Measurements from ENCODE around the gene NAA10. TPM values are rescaled to one million over a fixed set of nuclear protein-coding genes. Genes with fewer than 3 reads are reported as not detected.

NAA10 gene
- total RNA-seq, 3 donors from 2014 or later = 57.7 to 81.0 (median 79.2) TPM

- Histone ChIP-seq H3K4me1 (no peaks in the 10 kb centered on the region), H3K36me3 (no peaks in the 10 kb centered on the region), H3K27ac (no peak overlapping the region), H3K27me3 (peaks cover 3 to 96% of the 10 kb centered on the region in 2 donors), H3K9me3 (no peaks in the 10 kb centered on the region), H3K4me3 (no peak overlapping the region)
- intact Hi-C loops (cut with DNase I; ENCODE audit: low total_unique reads) = no loop called here
- DNase-seq (ENCODE audit: low spot score in 2 of 2) = no peak
- TF ChIP-seq POLR2AphosphoS5 (IDR thresholded peaks at IDR 0.05) (no peak), CTCF (IDR thresholded peaks at IDR 0.05) (no peak), POLR2A (IDR thresholded peaks at IDR 0.05) (no peak)
Measured at GRCh38 chrX:153879741-153880439, 54.9 kb downstream of the NAA10 start.

Other genes starting within 250 kb of the NAA10 start
- 10 to 100 TPM in 2 of 3 donors, 1 to 10 TPM in 1; 7.6 to 40.8 (median 18.4) TPM for gene SLC6A8, start 247.1 kb downstream of the NAA10 start, total RNA-seq
- gene BCAP31, start 210.7 kb downstream of the NAA10 start, total RNA-seq = 100 to 1,000 TPM; 120 to 245 (median 129) TPM
- 10 to 100 TPM; 10.2 to 27.8 (median 10.5) TPM for gene ABCD1, start 210.2 kb downstream of the NAA10 start, total RNA-seq
- 10 to 100 TPM; 12.3 to 17.9 (median 13.4) TPM for gene PLXNB3, start 170.8 kb downstream of the NAA10 start, total RNA-seq
- 1 to 10 TPM in 2 of 3 donors, under 1 TPM in 1; 0.33 to 1.5 (median 1.3) TPM for gene SRPK3, start 154.0 kb downstream of the NAA10 start, total RNA-seq
- 10 to 100 TPM; 75.4 to 91.5 (median 76.5) TPM for gene IDH3G, start 140.7 kb downstream of the NAA10 start, total RNA-seq
- gene SSR4, start 140.4 kb downstream of the NAA10 start, total RNA-seq = 100 to 1,000 TPM; 112 to 252 (median 182) TPM
- 1 to 10 TPM in 2 of 3 donors, under 1 TPM in 1; 0.80 to 5.6 (median 2.9) TPM for gene PDZD4, start 104.5 kb downstream of the NAA10 start, total RNA-seq
- gene L1CAM, start 48.9 kb downstream of the NAA10 start, total RNA-seq = 1 to 10 TPM in 1 of 3 donors, under 1 TPM in 2; 0.29 to 1.8 (median 0.66) TPM
- gene AVPR2, start 30.4 kb downstream of the NAA10 start, total RNA-seq = 1 to 10 TPM in 2 of 3 donors, under 1 TPM in 1; 0.44 to 5.9 (median 5.3) TPM
- 10 to 100 TPM; 18.4 to 21.5 (median 19.8) TPM for gene ARHGAP4, start 8.8 kb downstream of the NAA10 start, total RNA-seq
- gene RENBP, start 9.6 kb upstream of the NAA10 start, total RNA-seq = 10 to 100 TPM in 1 of 3 donors, 1 to 10 TPM in 2; 6.6 to 50.7 (median 6.9) TPM
- gene HCFC1, start 36.8 kb upstream of the NAA10 start, total RNA-seq = 10 to 100 TPM; 20.2 to 23.0 (median 22.6) TPM
- 10 to 100 TPM in 1 of 3 donors, 1 to 10 TPM in 2; 7.6 to 10.9 (median 8.2) TPM for gene TMEM187, start 37.7 kb upstream of the NAA10 start, total RNA-seq
- gene IRAK1, start 84.9 kb upstream of the NAA10 start, total RNA-seq = 10 to 100 TPM; 43.7 to 66.2 (median 50.8) TPM
- 10 to 100 TPM; 56.3 to 58.3 (median 57.8) TPM for gene MECP2, start 162.7 kb upstream of the NAA10 start, total RNA-seq
- not detected for gene OPN1LW, start 209.2 kb upstream of the NAA10 start, total RNA-seq
- not detected for gene OPN1MW, start 247.6 kb upstream of the NAA10 start, total RNA-seq

Data from breast epithelium (tissue), 4 donors.